Measurements from ENCODE around the gene MTCH2.

MTCH2 gene

GRCh38 chr11:47573321-47573720 is 69.0 kb downstream of the MTCH2 start:
- TF ChIP-seq EZH2phosphoT487 (conservative IDR thresholded peaks at IDR 0.05; ENCODE audit: low read length): no peak
- TF ChIP-seq CTCF (IDR thresholded peaks at IDR 0.05; ENCODE audit: insufficient read depth, low read length, poor library complexity, severe bottlenecking): no peak
- Histone ChIP-seq H3K36me3 (ENCODE audit: low read length) (peaks cover 13% of the 10 kb centered on the region), H3K27ac (ENCODE audit: low read depth, low read length) (no peak overlapping the region), H3K4me2 (ENCODE audit: low read depth, low read length, poor library complexity, severe bottlenecking) (no peak overlapping the region), H3K9ac (ENCODE audit: low read length) (no peak overlapping the region), H3K79me2 (ENCODE audit: insufficient read depth, low read length) (peaks cover 51% of the 10 kb centered on the region), H3K9me2 (replicated peaks; ENCODE audit: insufficient read depth, low read length) (no peaks in the 10 kb centered on the region), H2AFZ (ENCODE audit: low read depth, low read length, severe bottlenecking) (no peak overlapping the region), H3F3A (ENCODE audit: insufficient read depth) (peaks cover 19% of the 10 kb centered on the region; the same call in 1 of the 2 replicates), H3K27me3 (ENCODE audit: low read length) (no peaks in the 10 kb centered on the region), H3K9me3 (ENCODE audit: insufficient read depth, low read length) (no peaks in the 10 kb centered on the region), H4K20me1 (ENCODE audit: low read depth, low read length) (no peaks in the 10 kb centered on the region; the same call in 1 of the 2 replicates), H3K4me3 (ENCODE audit: insufficient read depth, low read length, poor library complexity, severe bottlenecking) (no peak overlapping the region)

DNA sequence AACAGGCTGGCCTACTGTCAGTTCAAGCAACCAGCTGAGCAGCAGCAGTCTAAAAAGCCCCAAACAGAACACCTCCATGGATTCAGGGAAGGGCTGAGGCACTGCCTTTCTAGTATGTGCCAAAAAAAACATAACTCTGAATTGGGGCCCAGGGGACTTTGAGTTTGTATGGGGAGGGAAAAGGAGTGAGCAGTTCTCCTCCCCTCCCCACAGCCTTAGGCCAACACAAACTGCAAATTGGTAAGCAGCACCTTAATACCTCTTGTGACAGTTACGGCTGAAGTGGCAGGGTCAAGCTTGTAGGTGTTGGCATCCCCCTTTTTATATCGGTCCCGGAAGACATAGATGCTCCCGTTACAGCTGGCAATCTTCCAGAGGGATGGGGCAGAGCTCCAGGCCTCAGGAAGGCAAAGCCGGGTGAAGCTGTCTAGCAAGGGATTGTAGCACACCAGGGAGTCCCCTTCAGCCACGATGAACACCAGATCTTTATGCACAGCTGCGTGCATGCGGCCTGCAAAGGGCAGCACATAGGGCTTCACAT is 69.6 kb downstream of the MTCH2 start:
- H2AFZ ChIP-seq (ENCODE audit: low read depth, low read length, severe bottlenecking): no peak overlapping the region
- no peak overlapping the region for H3K4me3 ChIP-seq (ENCODE audit: insufficient read depth, low read length, poor library complexity, severe bottlenecking)
- H3K27me3 ChIP-seq (ENCODE audit: low read length): no peaks in the 10 kb centered on the region
- no peaks in the 10 kb centered on the region for H3K9me2 ChIP-seq (replicated peaks; ENCODE audit: insufficient read depth, low read length)
- no peak overlapping the region for H3K4me2 ChIP-seq (ENCODE audit: low read depth, low read length, poor library complexity, severe bottlenecking)
- peaks cover 50% of the 10 kb centered on the region for H3K79me2 ChIP-seq (ENCODE audit: insufficient read depth, low read length)
- H3K36me3 ChIP-seq (ENCODE audit: low read length): peaks cover 13% of the 10 kb centered on the region
- H3K9ac ChIP-seq (ENCODE audit: low read length): no peak overlapping the region
- H3K27ac ChIP-seq (ENCODE audit: low read depth, low read length): no peak overlapping the region
- TF ChIP-seq EZH2phosphoT487 (conservative IDR thresholded peaks at IDR 0.05; ENCODE audit: low read length) (no peak), CTCF (IDR thresholded peaks at IDR 0.05; ENCODE audit: insufficient read depth, low read length, poor library complexity, severe bottlenecking) (no peak)
- H4K20me1 ChIP-seq (ENCODE audit: low read depth, low read length): no peaks in the 10 kb centered on the region; the same call in 1 of the 2 replicates
- H3K9me3 ChIP-seq (ENCODE audit: insufficient read depth, low read length): no peaks in the 10 kb centered on the region
- H3F3A ChIP-seq (ENCODE audit: insufficient read depth): peaks cover 19% of the 10 kb centered on the region; the same call in 1 of the 2 replicates

DNA sequence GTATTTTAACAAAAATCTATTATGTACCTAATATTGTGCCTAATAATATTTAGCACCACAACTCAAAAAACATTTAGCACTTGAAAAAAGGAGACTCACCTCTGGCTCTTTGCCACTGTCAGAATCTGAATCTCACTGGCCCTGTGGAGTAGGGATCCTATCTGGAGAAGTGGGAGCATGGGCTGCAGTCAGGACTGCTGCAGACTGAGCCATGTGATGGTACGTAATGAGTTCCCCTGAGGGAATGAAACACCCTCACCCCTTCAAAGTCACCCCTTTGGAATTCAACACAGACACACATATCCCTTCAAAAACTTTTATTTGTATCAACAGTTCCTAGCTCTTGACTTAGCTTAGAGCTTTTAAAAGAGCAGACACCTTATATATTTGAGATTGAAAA is 70.5 kb downstream of the MTCH2 start:
- Histone ChIP-seq H3K79me2 (ENCODE audit: insufficient read depth, low read length) (peaks cover 46% of the 10 kb centered on the region), H3K27me3 (ENCODE audit: low read length) (no peaks in the 10 kb centered on the region), H3K27ac (ENCODE audit: low read depth, low read length) (no peak overlapping the region), H2AFZ (ENCODE audit: low read depth, low read length, severe bottlenecking) (no peak overlapping the region), H4K20me1 (ENCODE audit: low read depth, low read length) (no peaks in the 10 kb centered on the region; the same call in 1 of the 2 replicates), H3K36me3 (ENCODE audit: low read length) (peaks cover 13% of the 10 kb centered on the region), H3K9me3 (ENCODE audit: insufficient read depth, low read length) (no peaks in the 10 kb centered on the region), H3K9ac (ENCODE audit: low read length) (no peak overlapping the region), H3K4me2 (ENCODE audit: low read depth, low read length, poor library complexity, severe bottlenecking) (no peak overlapping the region), H3K4me3 (ENCODE audit: insufficient read depth, low read length, poor library complexity, severe bottlenecking) (no peak overlapping the region), H3K9me2 (replicated peaks; ENCODE audit: insufficient read depth, low read length) (no peaks in the 10 kb centered on the region), H3F3A (ENCODE audit: insufficient read depth) (peaks cover 13% of the 10 kb centered on the region)
- TF ChIP-seq EZH2phosphoT487 (conservative IDR thresholded peaks at IDR 0.05; ENCODE audit: low read length) (no peak), CTCF (IDR thresholded peaks at IDR 0.05; ENCODE audit: insufficient read depth, low read length, poor library complexity, severe bottlenecking) (no peak)

All from SU-DHL-6 (cell line).